HCT116 (cell line): Measurements from ENCODE around the gene PNMA8C.
"Not testable (repeated sequence)": the region's sequence is repeated elsewhere in the genome, so short reads cannot be mapped to it uniquely, and the experiment has no call there.

Experiments used
- CTCF ChIP-seq, 3 experiments: fragments of 200-600 bp in 1 of 3; sonication (generic) in 1 of 3; IDR thresholded peaks in 2 of 3; conservative IDR thresholded peaks in 1 of 3; 2 replicates each; pipeline ENCODE4 v1.5.1; 2012 to 2017; ENCODE audit warnings: low read depth in 2 of 3, low read length in 2 of 3, antibody characterized with exemption in 1 of 3, borderline replicate concordance in 1 of 3, control low read depth in 1 of 3, mild to moderate bottlenecking in 1 of 3, mixed read lengths in 1 of 3, mixed run types in 1 of 3, moderate library complexity in 1 of 3; ENCODE audit not compliant: insufficient read depth in 1 of 3
- EGR1 ChIP-seq: IDR thresholded peaks from 2 replicates; pipeline ENCODE4 v1.6.1; 2012; ENCODE audit warnings: low read depth
- EZH2 ChIP-seq: fragments of 200-600 bp; sonication (generic); IDR thresholded peaks from 2 replicates; pipeline ENCODE4 v1.6.1; 2017; ENCODE audit warnings: antibody characterized with exemption, mixed run types
- POLR2A ChIP-seq: IDR thresholded peaks from 2 replicates; pipeline ENCODE4 v1.7.0; 2011; ENCODE audit warnings: borderline replicate concordance; ENCODE audit not compliant: insufficient read depth, insufficient read length; ENCODE audit errors: extremely low read depth
- POLR2AphosphoS5 ChIP-seq: IDR thresholded peaks from 2 replicates; pipeline ENCODE4 v1.6.1; 2011; ENCODE audit warnings: mild to moderate bottlenecking, low read depth, low read length, moderate library complexity
- RAD21 ChIP-seq: IDR thresholded peaks from 2 replicates; pipeline ENCODE4 v1.6.1; 2012; ENCODE audit warnings: low read depth, mild to moderate bottlenecking
- SRF ChIP-seq: IDR thresholded peaks from 2 replicates; pipeline ENCODE4 v1.6.1; 2012; ENCODE audit warnings: low read depth
- ZFX ChIP-seq: fragments of 450-650 bp; IDR thresholded peaks from 2 replicates; pipeline ENCODE4 v1.6.1; 2017
- ZNF274 ChIP-seq: fragments of 200-500 bp; sonication (Bioruptor generic); IDR thresholded peaks from 2 replicates; pipeline ENCODE4 v1.6.1; 2014; ENCODE audit warnings: mild to moderate bottlenecking, low read depth, low read length, inconsistent platforms

GRCh38 chr19:46414899-46415298 lies 13.8 kb downstream of the PNMA8C start:
- not testable (repeated sequence) for TF ChIP-seq ZNF274; POLR2A; EGR1; ZFX; EZH2; RAD21; CTCF (IDR thresholded peaks at IDR 0.05 in 2 of 3, conservative IDR thresholded peaks at IDR 0.05 in 1 of 3; ENCODE audit: borderline replicate concordance in 1 of 3, insufficient read depth in 1 of 3, low read depth in 2 of 3, low read length in 2 of 3); SRF; POLR2AphosphoS5
